HG03354 (cell line): ENCODE results near the gene SBF1.
A peak's percentile ranks its signal among the peaks of the same experiment; 100 is the strongest.

ENCODE experiments used
- ATAC-seq: cut with Tn5 transposase; IDR thresholded peaks from one replicate; pipeline ENCODE4 v1.9.1; 2021; ENCODE audit warnings: mild to moderate bottlenecking; ENCODE audit not compliant: unreplicated experiment, poor library complexity, severe bottlenecking

Gene SBF1

DNA sequence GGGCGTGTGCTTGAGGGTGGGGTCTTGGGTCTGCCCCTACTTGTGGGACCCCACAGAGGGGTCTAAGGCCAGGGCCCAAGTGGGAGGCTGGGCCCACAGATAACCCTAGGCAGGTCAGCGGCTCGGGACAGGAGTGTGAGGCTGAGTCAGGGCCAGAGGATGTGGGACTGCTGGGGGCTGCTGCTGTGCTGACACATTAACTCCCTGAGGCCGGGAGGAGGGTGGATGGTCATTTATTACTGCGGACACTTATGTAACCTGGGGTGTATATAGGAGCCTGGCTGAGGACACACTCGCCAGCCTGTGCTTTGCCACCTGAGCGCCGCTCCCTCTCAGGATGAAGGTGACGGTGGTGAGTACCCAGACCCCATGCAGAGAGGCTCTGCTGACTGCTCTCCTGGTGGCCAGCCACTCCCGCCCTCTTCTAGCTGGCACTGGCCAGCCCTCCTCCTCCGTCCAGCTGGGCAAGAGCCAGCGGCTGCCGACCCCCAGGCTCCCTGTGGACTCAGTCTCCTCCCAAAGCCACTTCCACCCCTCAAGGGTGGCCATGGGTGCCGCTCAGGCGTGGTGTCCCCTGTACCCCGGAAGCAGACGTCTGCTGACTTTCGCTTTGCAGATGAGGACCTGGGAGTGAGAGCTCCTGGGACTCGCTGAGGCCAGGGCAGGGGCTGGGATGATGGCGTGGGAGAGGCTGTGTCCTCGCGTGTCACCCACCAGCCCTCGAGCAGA lies 11.9 kb upstream of the SBF1 start, which contains the start of gene MIOX:
Gene MIOX, plus strand, starts transcription at position 299 of the 729 bp plus-strand sequence. Its CDS starts 39 bp downstream, at position 338.
- ATAC-seq = no peak

DNA sequence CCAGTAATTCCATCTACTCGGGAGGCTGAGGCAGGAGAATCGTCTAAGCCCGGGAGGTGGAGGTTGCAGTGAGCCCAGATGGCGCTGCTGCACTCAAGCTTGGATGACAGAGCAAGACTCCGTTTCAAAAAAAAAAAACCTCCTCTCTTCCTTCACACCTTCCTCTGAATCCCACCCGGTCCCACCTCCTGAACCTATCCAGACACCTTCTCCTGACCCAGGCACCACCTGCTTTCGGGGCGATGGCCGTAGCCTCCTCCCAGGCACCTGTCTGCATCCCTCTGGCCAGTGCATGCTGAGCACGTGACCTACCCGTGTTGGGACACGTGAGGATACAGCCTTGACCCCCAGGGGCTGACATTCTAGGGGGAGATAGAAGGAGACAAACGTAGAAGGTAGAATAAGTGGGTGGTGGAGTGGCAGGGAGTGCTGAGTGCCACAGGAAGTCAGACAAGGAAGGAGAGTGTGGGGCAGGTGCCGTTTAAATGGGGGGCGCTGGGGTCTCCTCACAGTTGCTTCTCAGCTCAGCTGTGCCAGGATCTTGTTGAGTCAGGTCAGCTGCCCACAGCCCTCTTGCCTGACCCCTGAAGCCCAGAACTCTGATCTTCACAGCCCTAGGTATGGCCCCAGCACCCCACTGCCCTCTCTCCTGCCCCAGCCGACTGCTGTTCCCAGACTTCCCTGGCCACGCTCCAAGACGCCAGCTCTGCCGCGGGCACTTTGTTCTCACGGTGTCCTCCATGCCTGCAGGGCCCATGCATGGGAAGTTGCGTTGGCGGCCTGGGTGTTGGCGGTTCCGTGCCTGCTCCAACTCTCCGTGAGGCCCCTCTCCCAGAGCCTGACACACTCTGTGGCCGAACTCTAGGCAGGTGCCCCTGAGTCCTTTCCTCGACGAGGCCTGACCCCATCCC lies 10.6 kb upstream of the SBF1 start:
- ATAC-seq = no peak

- no peak for ATAC-seq
Measured at GRCh38 chr22:50483977-50484853, 9.4 kb upstream of the SBF1 start.

DNA sequence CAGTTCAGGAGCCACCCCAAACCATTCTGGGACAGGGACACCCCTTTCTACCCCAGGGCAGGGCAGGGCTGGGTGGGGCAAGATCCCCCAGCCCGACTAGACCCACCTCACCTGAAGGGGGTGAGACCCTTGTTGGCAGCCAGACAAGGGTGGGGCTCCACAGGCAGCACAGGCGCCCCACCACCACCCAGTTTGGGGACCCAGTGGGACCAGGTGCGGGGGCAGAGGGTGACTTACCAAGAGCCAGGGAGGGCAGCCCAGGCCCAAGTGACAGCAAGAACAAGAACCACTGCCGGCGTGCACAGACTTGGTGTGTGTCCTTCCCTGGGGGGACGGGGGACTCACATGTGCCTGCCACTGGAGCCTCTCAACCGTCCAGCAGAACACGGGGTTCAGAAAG lies 8.7 kb upstream of the SBF1 start:
- ATAC-seq = no peak

- no peak for ATAC-seq
Measured at GRCh38 chr22:50483106-50483505, 8.3 kb upstream of the SBF1 start.

DNA sequence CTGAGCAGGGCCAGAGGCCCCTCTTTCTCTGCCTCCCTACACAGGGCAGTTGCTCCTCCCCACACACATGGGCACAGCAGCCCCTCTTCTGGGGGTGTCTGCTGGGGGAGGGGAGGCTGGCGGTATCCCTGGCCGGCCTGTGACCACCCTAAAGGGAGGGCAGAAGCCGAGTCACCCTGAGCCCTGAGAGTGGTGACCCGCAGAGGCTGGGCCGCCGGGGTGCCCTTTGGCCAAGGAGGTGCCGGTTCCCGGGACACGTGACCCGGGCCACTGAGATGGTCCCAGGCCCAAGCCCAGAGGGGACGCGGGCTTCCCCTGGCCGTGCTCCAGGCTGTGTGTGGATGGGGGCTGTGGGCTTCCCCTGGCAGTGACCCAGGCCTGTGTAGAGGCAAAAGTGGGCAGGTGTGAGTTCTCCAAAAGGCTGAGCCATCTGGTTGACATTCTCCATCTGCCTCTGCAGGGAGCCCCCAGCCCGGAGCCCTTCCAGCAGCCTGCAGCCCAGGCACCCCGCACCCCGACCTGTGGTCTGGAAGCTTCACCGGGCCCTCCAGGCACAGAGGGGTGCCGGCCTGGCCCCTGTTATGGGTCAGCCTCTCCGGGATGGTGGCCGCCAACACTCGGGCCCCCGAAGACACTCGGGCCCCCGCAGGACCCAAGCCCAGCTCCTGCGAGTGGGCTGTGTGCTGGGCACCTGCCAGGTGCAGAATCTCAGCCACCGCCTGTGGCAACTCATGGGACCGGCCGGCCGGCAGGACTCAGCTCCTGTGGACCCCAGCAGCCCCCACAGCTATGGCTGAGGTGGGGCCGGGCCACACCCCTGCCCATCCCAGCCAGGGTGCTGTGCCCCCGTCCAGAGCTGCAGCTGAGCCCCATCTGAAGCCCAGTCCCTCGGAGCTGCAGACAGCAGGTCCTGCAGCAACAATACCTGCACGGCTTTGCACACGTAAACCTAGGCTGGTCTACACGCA lies 7.6 kb upstream of the SBF1 start:
- no peak for ATAC-seq

DNA sequence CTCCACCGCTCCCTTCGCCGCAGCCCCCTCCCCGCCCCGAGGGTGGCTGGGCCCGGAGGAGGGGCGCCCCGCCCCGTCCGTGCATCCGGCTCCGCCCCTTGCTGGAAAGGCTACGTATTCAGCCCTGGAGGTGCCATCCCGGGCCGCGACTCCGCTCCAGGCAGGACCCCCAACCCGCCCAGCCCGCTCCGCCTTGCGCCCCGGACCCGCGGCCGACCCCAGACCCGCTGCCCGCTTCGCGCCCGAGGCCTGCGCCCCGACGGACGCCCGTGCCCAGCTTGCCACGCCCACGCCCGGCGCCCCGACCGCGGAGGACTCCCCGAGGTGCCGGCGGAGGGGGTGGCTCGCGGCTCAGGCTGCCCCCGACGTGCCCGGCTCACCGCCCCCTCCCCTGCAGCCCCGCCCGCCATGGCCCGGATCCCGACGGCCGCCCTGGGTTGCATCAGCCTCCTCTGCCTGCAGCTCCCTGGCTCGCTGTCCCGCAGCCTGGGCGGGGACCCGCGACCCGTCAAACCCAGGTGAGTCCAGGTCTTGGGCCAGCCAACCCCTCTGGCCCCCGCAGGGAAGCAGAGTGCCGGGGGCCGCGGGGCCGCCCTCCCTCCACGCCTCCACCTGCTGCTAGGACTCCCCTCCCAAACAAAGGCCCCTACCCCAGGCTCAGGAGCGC lies 6.7 kb upstream of the SBF1 start, which contains the start of gene ADM2:
Gene ADM2, plus strand, starts transcription at position 104 of the 667 bp plus-strand sequence. Its CDS starts 305 bp downstream, at position 409.
- no peak for ATAC-seq

- ATAC-seq = no peak
Measured at GRCh38 chr22:50481045-50481439, 6.2 kb upstream of the SBF1 start.

DNA sequence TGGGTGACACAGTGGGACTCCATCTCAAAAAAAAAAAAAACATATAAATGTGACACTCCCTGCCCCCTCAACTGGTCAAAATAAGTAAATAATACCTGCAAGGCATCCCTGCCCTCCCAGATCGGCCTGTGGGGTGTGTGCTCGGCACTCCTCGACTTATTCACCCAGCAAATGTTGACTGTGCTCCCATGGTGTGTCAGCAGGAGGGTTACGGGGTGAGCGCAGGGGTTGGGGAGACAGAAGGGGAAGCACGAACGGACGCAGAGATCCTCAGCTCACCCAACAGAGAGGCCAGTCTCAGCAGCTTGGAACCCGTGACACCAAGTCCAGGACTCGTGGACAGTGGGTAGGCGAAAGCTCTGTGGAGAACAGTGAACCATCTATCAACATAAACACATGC lies 4.9 kb upstream of the SBF1 start:
- ATAC-seq = no peak

GRCh38 chr22:50477923-50478322 lies 3.1 kb upstream of the SBF1 start:
- no peak for ATAC-seq

DNA sequence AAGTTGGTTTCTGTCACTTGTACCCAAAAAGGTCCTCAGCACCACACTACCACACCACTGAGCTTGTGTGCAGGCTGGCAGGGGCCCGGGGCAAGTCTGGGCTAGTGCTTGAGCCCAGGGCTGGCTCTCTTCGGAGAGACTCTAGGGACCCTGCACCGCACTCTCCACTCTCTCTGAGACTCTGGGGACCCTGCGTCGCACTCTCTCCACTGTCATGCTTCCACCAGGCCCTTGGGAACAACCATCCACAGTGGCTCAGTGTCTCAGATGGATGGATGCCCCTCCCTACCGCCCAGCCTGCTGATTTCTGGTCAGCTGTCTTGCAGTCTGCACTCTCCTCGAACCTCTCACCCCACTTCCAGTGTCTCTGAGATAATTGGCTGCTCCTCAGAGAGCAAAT lies 2.0 kb upstream of the SBF1 start:
- ATAC-seq = no peak

- no peak for ATAC-seq
Measured at GRCh38 chr22:50475652-50476002, 792 bp upstream of the SBF1 start.

GRCh38 chr22:50473855-50474671 lies 772 bp downstream of the SBF1 start:
- ATAC-seq = no peak

DNA sequence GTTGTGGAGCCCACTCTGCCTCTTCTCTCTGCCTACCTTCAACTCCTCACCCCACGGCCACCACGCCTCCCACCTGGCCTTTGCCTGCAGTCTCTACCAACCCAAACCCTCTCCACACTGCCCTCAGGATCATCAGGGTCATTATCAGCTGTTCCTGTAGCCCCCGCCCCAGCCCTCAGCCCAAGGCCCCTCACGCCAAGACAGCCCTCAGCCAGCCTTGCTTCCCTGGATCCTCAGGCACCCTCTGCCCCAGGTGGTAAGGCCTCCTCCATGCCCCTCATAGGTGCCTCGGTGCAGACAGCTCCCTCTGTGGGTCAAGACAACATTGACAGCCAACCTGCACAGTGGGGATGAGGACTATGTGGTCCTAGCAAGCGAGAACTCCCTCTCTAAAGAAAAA lies 1.7 kb downstream of the SBF1 start:
- ATAC-seq = no peak

DNA sequence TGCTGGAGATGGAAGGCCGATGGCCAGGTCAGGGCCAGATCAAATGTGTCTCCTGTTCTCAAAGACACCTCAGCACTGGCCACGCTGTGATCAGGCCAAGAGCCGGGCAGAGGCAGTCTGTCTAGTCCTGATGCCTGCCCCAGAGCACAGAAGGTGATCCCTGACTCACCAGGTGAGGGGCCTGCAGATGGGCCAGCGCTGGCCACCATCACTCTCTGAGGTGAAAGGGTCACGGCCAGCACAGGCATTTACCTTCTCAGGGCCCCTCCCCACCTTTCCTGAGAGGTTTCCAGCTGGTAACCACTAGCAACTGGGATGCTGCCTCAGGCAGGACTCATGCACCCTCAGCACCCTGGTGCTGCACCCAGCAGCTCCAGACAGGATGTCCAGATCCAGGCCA lies 2.9 kb downstream of the SBF1 start:
- no peak for ATAC-seq

- no peak for ATAC-seq
Measured at GRCh38 chr22:50471197-50471847, 3.5 kb downstream of the SBF1 start.

- peak; percentile 4 for ATAC-seq
Measured at GRCh38 chr22:50470491-50470890, 4.3 kb downstream of the SBF1 start.
